Activated CD8-positive, alpha-beta memory T cell treated with anti-CD3 and anti-CD28 coated beads, Interleukin-2, amount 10 ng/mL, durations not matched to agents 7 days and 5 days (primary cell): ENCODE results near the gene DAB1. TPM values are rescaled to one million over a fixed set of nuclear protein-coding genes. Genes with fewer than 3 reads are reported as not detected.

Experiments
- ATAC-seq: fragments of 150-1000 bp; cut with Tn5 transposase; one replicate; pipeline ENCODE4 v1.10.0; 2021; ENCODE audit warnings: moderate library complexity
- CTCF ChIA-PET: fragments of 350-600 bp; sonication (Branson Sonifier 250); formaldehyde crosslinking; loops from one replicate; lab custom pipeline; 2021; ENCODE audit warnings: antibody characterized with exemption; lab: Charles Lee
- DNase-seq: peaks from one replicate; pipeline ENCODE4 v3.0.0-alpha.2; 2020
- H3K27ac Mint-ChIP-seq: one replicate; pipeline ENCODE4 v1.8.0; 2021; ENCODE audit warnings: mild to moderate bottlenecking, mixed read lengths
- H3K27me3 Mint-ChIP-seq: one replicate; pipeline ENCODE4 v1.8.0; 2021; ENCODE audit warnings: mixed read lengths
- H3K36me3 Mint-ChIP-seq: one replicate; pipeline ENCODE4 v1.8.0; 2021; ENCODE audit warnings: mild to moderate bottlenecking, mixed read lengths
- H3K4me1 Mint-ChIP-seq: one replicate; pipeline ENCODE4 v1.8.0; 2021; ENCODE audit warnings: mixed read lengths
- H3K4me3 Mint-ChIP-seq: one replicate; pipeline ENCODE4 v1.8.0; 2021; ENCODE audit warnings: mild to moderate bottlenecking, moderate library complexity, mixed read lengths
- H3K9me3 Mint-ChIP-seq: one replicate; pipeline ENCODE4 v1.8.0; 2022; ENCODE audit warnings: low read depth, mixed read lengths
- total RNA-seq, 2 experiments: library from RNA; stranded (reverse); gene quantifications; one replicate each; pipeline ENCODE4 v1.2.3, GENCODE V29; 2021

Gene DAB1
- total RNA-seq, 2 experiments from 2014 or later: 0.15 TPM; not detected in 1

DNA sequence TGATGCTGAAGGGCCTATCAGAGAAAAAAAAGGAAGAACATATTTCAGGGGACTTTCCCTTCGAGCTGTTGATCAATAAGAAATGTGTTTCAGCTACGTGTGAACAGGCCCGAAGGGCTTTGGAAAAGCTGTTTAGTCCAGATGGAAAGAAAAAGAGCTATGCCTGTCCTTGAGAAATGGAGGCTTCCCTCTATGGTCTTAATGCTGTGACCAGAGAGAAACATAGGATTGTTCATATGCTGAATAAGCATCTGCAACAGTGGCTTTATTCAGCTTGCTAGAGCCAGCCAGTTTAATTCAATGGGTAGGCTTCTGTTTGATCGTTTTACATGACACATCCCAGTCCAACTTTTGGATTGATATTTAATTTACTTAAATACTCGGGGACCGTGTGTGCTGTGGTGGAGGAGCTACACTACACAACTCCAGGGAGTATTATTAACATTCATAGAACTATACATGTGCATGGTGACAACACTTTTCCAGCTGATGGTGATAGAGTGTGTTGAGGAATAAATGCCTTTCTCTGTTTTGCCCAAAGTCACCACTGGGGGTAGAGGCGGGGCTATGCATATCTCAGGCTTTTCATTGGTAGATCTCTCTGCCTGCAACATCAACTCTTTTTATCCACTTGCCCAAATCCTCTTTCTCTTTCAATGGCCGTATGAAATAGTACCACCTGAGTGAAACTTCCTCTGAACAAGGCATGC is 351.3 kb downstream of the DAB1 start:
- Mint-ChIP-seq H3K36me3 (no peaks in the 10 kb centered on the region), H3K27ac (no peak overlapping the region), H3K4me3 (no peak overlapping the region), H3K4me1 (no peaks in the 10 kb centered on the region), H3K9me3 (no peaks in the 10 kb centered on the region), H3K27me3 (no peaks in the 10 kb centered on the region)
- ATAC-seq (no peak), DNase-seq (no peak)
- CTCF ChIA-PET: no interaction called here

- no peaks in the 10 kb centered on the region for H3K9me3 Mint-ChIP-seq
- CTCF ChIA-PET: no interaction called here
Observed at GRCh38 chr1:57067863-57068262, 356.0 kb downstream of the DAB1 start.

DNA sequence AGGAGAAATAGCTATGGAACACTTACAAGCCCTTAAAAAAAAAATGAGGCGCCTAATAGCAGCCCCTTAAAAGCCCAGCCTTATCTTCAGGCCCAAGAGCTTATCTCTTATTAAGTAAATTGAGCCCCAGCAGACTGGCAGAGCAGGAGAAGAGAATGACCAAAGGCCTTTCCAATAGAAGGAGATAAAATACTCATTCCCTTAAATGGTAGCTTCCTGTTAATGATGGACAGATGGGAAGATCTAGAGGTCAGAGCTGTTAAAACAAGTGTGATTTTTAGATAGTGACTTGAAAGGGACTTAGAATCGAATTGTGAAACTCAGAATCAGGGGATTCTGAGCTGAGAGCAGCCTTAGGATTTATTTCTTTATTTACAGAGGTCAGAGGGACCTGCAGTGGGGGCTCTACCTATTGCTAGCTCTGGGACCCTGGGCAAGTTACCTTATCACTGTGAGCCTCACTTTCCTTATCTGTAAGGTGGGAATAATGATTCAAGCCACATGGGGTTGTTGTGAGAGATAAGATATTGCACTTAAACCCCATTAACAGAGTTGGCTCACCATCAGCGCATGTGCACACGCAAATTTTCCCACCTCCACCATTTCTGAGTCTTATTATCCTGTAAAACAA is 356.8 kb downstream of the DAB1 start:
- Mint-ChIP-seq H3K36me3 (no peaks in the 10 kb centered on the region), H3K9me3 (no peaks in the 10 kb centered on the region), H3K4me3 (no peak overlapping the region), H3K27me3 (no peaks in the 10 kb centered on the region), H3K4me1 (no peaks in the 10 kb centered on the region), H3K27ac (no peak overlapping the region)
- CTCF ChIA-PET: no interaction called here
- DNase-seq: no peak
- no peak for ATAC-seq

More at GRCh38 chr1:57067863-57068262, 356.0 kb downstream of the DAB1 start:
- DNase-seq: no peak
- Mint-ChIP-seq H3K36me3 (no peaks in the 10 kb centered on the region), H3K27ac (no peak overlapping the region), H3K4me3 (no peak overlapping the region), H3K27me3 (no peaks in the 10 kb centered on the region), H3K4me1 (no peaks in the 10 kb centered on the region)
- no peak for ATAC-seq

- Mint-ChIP-seq H3K4me3 (no peak overlapping the region), H3K36me3 (no peaks in the 10 kb centered on the region)
Observed at GRCh38 chr1:57065442-57065841, 358.4 kb downstream of the DAB1 start.

GRCh38 chr1:57064379-57065140 is 359.3 kb downstream of the DAB1 start:
- no peaks in the 10 kb centered on the region for H3K27me3 Mint-ChIP-seq
- no peak for DNase-seq
- H3K4me1 Mint-ChIP-seq: no peaks in the 10 kb centered on the region
- H3K27ac Mint-ChIP-seq: no peak overlapping the region
- ATAC-seq: no peak
- H3K36me3 Mint-ChIP-seq: no peaks in the 10 kb centered on the region
- no peak overlapping the region for H3K4me3 Mint-ChIP-seq
- no peaks in the 10 kb centered on the region for H3K9me3 Mint-ChIP-seq
- CTCF ChIA-PET: no interaction called here

More at GRCh38 chr1:57065442-57065841, 358.4 kb downstream of the DAB1 start:
- Mint-ChIP-seq H3K27me3 (no peaks in the 10 kb centered on the region), H3K27ac (no peak overlapping the region), H3K4me1 (no peaks in the 10 kb centered on the region), H3K9me3 (no peaks in the 10 kb centered on the region)
- no peak for ATAC-seq
- DNase-seq: no peak
- CTCF ChIA-PET: no interaction called here

GRCh38 chr1:57063406-57064125 is 360.3 kb downstream of the DAB1 start:
- peaks cover 2% of the 10 kb centered on the region for H3K4me1 Mint-ChIP-seq
- ATAC-seq (no peak), DNase-seq (no peak)
- H3K27me3 Mint-ChIP-seq: no peaks in the 10 kb centered on the region
- no peaks in the 10 kb centered on the region for H3K36me3 Mint-ChIP-seq
- H3K9me3 Mint-ChIP-seq: no peaks in the 10 kb centered on the region
- CTCF ChIA-PET: no interaction called here
- H3K27ac Mint-ChIP-seq: no peak overlapping the region
- H3K4me3 Mint-ChIP-seq: no peak overlapping the region

DNA sequence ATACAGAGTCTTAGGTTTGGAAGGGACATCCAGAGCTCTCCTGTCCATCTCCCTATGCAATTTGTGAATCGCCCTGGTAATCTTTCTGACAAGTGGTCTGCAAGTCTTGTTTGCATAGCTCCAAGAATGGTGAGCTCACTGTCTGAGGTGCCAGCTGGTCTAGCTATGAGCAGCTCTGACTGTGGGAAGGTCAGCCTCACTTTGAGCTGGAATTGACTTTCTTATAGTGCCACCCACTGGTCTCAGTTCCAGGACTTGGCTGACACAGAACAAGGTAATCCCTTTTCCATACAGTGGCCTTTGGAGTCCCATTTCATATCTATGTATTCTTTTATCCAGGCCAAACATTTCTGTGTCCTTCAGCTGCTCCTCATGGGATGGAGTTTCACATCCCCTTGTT is 362.5 kb downstream of the DAB1 start:
- peaks cover 2% of the 10 kb centered on the region for H3K4me1 Mint-ChIP-seq
- no peak overlapping the region for H3K27ac Mint-ChIP-seq
- no peaks in the 10 kb centered on the region for H3K36me3 Mint-ChIP-seq
- no peaks in the 10 kb centered on the region for H3K27me3 Mint-ChIP-seq
- no peak for DNase-seq
- no peak for ATAC-seq
- no peak overlapping the region for H3K4me3 Mint-ChIP-seq
- no peaks in the 10 kb centered on the region for H3K9me3 Mint-ChIP-seq
- CTCF ChIA-PET: no interaction called here

- DNase-seq (no peak), ATAC-seq (no peak)
- no peaks in the 10 kb centered on the region for H3K27me3 Mint-ChIP-seq
- H3K4me1 Mint-ChIP-seq: peaks cover 2% of the 10 kb centered on the region
- CTCF ChIA-PET: no interaction called here
- H3K27ac Mint-ChIP-seq: no peak overlapping the region
- no peaks in the 10 kb centered on the region for H3K36me3 Mint-ChIP-seq
- H3K4me3 Mint-ChIP-seq: no peak overlapping the region
- no peaks in the 10 kb centered on the region for H3K9me3 Mint-ChIP-seq
Observed at GRCh38 chr1:57060451-57060850, 363.4 kb downstream of the DAB1 start.

DNA sequence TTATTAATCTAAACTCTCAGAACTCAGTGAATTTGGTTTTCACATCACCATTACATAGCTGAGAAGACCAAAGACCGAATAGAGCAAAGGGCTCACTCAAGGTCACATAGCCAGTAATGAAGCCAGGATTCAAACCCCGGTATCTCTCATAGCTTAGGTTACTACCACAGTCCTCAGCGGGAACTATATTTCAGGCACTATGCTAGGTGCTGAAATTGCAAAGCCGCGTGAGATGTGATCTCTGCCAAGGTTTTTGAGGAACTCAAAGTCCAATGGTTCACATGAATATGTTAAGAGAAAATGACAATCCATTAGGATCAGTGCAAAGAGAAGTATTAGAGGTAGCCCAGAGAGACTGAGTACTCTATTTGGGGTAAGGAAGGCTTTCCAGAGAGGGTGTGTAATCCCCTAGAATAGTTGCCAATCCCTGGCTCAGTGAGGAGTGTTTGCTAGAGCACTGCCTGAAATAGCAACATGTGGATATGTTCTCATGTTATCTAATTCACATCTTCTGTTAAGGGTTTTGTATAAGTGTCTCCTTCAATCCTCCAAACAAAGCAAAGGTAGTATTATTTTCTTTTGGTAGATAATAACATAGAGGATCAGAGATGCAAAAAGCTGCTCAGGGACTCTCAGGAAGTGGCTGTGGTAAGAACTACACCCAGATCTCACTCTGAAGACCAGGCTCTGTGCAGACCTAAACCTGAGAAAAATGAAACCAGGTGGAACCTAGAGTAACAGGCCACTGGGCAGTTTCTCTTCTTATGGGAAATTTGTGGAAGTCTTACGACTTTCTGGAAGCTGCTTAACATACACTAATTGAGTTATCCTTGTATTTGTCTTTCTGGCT is 365.0 kb downstream of the DAB1 start:
- ATAC-seq (no peak), DNase-seq (no peak)
- no peaks in the 10 kb centered on the region for H3K36me3 Mint-ChIP-seq
- peaks cover 2% of the 10 kb centered on the region for H3K4me1 Mint-ChIP-seq
- H3K27ac Mint-ChIP-seq: no peak overlapping the region
- H3K9me3 Mint-ChIP-seq: no peaks in the 10 kb centered on the region
- CTCF ChIA-PET: no interaction called here
- H3K27me3 Mint-ChIP-seq: no peaks in the 10 kb centered on the region
- no peak overlapping the region for H3K4me3 Mint-ChIP-seq

DNA sequence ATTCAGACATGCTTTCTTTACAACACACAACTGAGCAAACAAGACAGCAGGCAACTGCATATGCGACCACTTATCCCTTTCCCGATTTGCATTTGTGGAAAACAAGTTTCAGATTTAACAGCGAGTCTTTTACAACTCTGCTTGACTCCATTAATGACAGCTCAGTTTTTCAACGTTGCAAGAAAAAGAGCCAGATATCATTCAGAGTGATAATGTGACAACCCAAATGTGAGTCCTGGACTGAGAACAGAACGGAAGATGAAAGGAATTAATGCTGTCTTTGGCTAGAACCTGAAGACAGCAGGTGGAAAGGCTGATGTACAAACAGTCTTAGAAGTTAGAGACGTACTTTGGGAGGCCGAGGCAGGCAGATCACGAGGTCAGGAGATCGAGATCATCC is 375.0 kb downstream of the DAB1 start:
- H3K4me3 Mint-ChIP-seq: no peak overlapping the region
- no peak for ATAC-seq
- H3K36me3 Mint-ChIP-seq: no peaks in the 10 kb centered on the region
- no peaks in the 10 kb centered on the region for H3K4me1 Mint-ChIP-seq
- CTCF ChIA-PET: no interaction called here
- DNase-seq: no peak
- H3K27me3 Mint-ChIP-seq: no peaks in the 10 kb centered on the region
- no peak overlapping the region for H3K27ac Mint-ChIP-seq
- no peaks in the 10 kb centered on the region for H3K9me3 Mint-ChIP-seq

DNA sequence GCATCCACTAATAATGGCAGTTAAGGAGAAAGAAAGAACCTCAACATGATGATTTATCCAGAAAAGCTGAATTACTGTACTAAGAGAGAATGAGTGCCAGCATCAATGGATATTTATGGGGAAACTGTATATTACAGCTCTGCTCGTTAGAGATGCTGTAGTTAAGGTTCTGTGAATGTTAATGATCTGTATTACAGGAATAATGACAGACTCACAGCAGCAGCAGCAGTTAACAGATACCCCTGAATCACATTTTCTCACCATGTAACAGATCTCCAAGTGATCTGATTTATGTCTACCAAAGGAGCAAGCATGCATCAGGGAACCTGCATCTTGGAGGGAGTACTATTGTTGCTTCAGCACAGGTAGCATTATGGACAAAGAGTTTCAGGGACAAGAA is 377.4 kb downstream of the DAB1 start:
- Mint-ChIP-seq H3K9me3 (no peaks in the 10 kb centered on the region), H3K4me1 (no peaks in the 10 kb centered on the region), H3K27ac (no peak overlapping the region), H3K4me3 (no peak overlapping the region), H3K36me3 (no peaks in the 10 kb centered on the region), H3K27me3 (no peaks in the 10 kb centered on the region)
- no peak for ATAC-seq
- CTCF ChIA-PET: interaction anchor here (0.5 kb wide), 1 partner anchor 1277 kb away, joined by 4 read pairs; no protein-coding TSS in a partner anchor
- DNase-seq: no peak

GRCh38 chr1:57041901-57042300 is 382.0 kb downstream of the DAB1 start:
- ATAC-seq (no peak), DNase-seq (no peak)
- Mint-ChIP-seq H3K9me3 (no peaks in the 10 kb centered on the region), H3K4me1 (no peaks in the 10 kb centered on the region), H3K4me3 (no peak overlapping the region), H3K27ac (no peak overlapping the region), H3K36me3 (no peaks in the 10 kb centered on the region), H3K27me3 (peaks cover 2% of the 10 kb centered on the region)
- CTCF ChIA-PET: no interaction called here

GRCh38 chr1:57040811-57041210 is 383.0 kb downstream of the DAB1 start:
- H3K27ac Mint-ChIP-seq: no peak overlapping the region
- H3K4me3 Mint-ChIP-seq: no peak overlapping the region
- H3K36me3 Mint-ChIP-seq: no peaks in the 10 kb centered on the region
- no peaks in the 10 kb centered on the region for H3K4me1 Mint-ChIP-seq
- CTCF ChIA-PET: no interaction called here
- no peaks in the 10 kb centered on the region for H3K9me3 Mint-ChIP-seq
- ATAC-seq (no peak), DNase-seq (no peak)
- peaks cover 2% of the 10 kb centered on the region for H3K27me3 Mint-ChIP-seq
